ENCODE results near the gene NFIX.

DNA sequence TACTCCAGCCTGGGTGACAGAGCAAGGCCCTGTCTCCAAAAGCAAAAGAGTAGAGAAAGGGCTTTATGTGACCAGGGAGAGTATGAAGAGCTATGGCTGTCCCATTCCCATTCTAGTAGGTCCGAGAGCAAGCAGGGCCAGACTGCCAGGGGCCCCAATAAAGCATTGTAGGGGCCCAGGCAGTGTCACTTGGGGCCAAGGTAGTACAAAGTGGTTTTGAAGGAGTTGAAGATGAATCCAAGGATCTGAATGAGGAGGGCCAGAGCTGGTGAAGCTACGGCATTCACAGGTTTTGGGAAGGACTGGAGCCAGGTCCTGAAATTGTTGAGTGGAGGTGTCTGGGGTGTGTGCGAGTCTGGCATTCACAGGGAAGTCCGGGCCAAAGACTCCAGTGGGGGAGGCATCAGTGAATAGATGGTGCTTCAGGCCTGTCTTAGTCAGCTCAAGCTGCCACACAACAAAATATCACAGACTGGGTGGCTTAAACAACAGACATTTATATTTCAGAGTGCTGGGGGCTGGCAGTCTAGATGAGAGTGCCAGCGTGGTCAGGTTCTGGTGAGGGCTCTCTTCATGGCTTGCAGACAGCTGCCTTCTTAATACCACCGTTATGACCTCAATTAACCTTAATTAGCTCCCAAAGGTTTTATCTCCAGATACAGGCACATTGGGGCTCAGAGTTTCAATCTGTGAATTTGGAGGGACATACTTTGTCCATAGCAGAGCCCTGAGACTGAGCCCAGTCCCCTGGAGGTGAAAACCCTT, 132.7 kb downstream of the NFIX start:
- TF ChIP-seq CTCF (conservative IDR thresholded peaks at IDR 0.05; ENCODE audit: low read depth, low read length) = no peak
- no peak for TF ChIP-seq EZH2 (IDR thresholded peaks at IDR 0.05; ENCODE audit: borderline replicate concordance, low read depth, low read length, poor library complexity, severe bottlenecking)

Measured in A673 (cell line).